Measurements from ENCODE around the gene POFUT2. TPM values are rescaled to one million over a fixed set of nuclear protein-coding genes. Genes with fewer than 3 reads are reported as not detected.

POFUT2 gene
- total RNA-seq, 8 experiments from 2014 or later, result 17.3 to 40.8 (median 25.6) TPM

- peaks cover 10% of the 10 kb centered on the region in 2 donors for H3K4me1 ChIP-seq (replicated peaks in 1 of 2)
- ATAC-seq (replicated peaks in 6 of 8), result peak; percentile 60 to 91 (median 85)
- H3K27ac ChIP-seq, result no peak overlapping the region
- in situ Hi-C loops (cut with MboI; ENCODE audit: low pct_unique_long_range_greater_than_20kb in 2 of 9, low sequenced_read_pairs in 9 of 9, unreplicated experiment in 9 of 9), result no loop called here
- H3K4me3 ChIP-seq, result no peak overlapping the region
- 21 to 100% (median 41%) methylated on average over 1 to 9 of the region's 14 CpGs; no CpG with 5 or more reads in 1 of the 10 experiments for WGBS, 10 experiments
These were observed 38.8 kb downstream of the POFUT2 start for GRCh38 chr21:45248893-45249381.

GRCh38 chr21:45248301-45248892 lies 39.3 kb downstream of the POFUT2 start:
- Histone ChIP-seq H3K4me3 (no peak overlapping the region), H3K4me1 (replicated peaks in 1 of 2) (peaks cover 10% of the 10 kb centered on the region in 2 donors), H3K27ac (no peak overlapping the region)
- 0 to 93% (median 50%) methylated on average over 1 to 10 of the region's 13 CpGs; no CpG with 5 or more reads in 2 of the 10 experiments for WGBS, 10 experiments
- ATAC-seq (replicated peaks in 6 of 8), result peak in 3 of 8 experiments; percentile 12 to 34 (median 25)
- in situ Hi-C loops (cut with MboI; ENCODE audit: low pct_unique_long_range_greater_than_20kb in 2 of 9, low sequenced_read_pairs in 9 of 9, unreplicated experiment in 9 of 9), result no loop called here

- in situ Hi-C loops (cut with MboI; ENCODE audit: low pct_unique_long_range_greater_than_20kb in 2 of 9, low sequenced_read_pairs in 9 of 9, unreplicated experiment in 9 of 9), result no loop called here
- 58 to 85% (median 69%) methylated on average over 2 to 9 of the region's 20 CpGs; no CpG with 5 or more reads in 3 of the 10 experiments for WGBS, 10 experiments
- Histone ChIP-seq H3K4me1 (replicated peaks in 1 of 2) (peaks cover 10% of the 10 kb centered on the region in 2 donors), H3K4me3 (no peak overlapping the region), H3K27ac (no peak overlapping the region)
- ATAC-seq (replicated peaks in 6 of 8), result no peak
These were observed 41.0 kb downstream of the POFUT2 start for GRCh38 chr21:45246386-45247320.

- in situ Hi-C loops (cut with MboI; ENCODE audit: low pct_unique_long_range_greater_than_20kb in 2 of 9, low sequenced_read_pairs in 9 of 9, unreplicated experiment in 9 of 9), result no loop called here
- Histone ChIP-seq H3K4me1 (replicated peaks in 1 of 2) (peaks cover 10% of the 10 kb centered on the region in 2 donors), H3K27ac (no peak overlapping the region), H3K4me3 (no peak overlapping the region)
- WGBS, 10 experiments, result 29 to 90% (median 81%) methylated on average over 2 to 4 of the region's 8 CpGs; no CpG with 5 or more reads in 5 of the 10 experiments
- ATAC-seq (replicated peaks in 6 of 8), result no peak
These were observed 42.8 kb downstream of the POFUT2 start for GRCh38 chr21:45244799-45245340.

- no peak for ATAC-seq (replicated peaks in 6 of 8)
- no peak overlapping the region for H3K27ac ChIP-seq
- no peak overlapping the region for H3K4me3 ChIP-seq
- H3K4me1 ChIP-seq (replicated peaks in 1 of 2), result peaks cover 4 to 5% of the 10 kb centered on the region in 2 donors
- 0 to 80% (median 26%) methylated on average over 1 to 3 of the region's 3 CpGs for WGBS, 10 experiments
- in situ Hi-C loops (cut with MboI; ENCODE audit: low pct_unique_long_range_greater_than_20kb in 2 of 9, low sequenced_read_pairs in 9 of 9, unreplicated experiment in 9 of 9), result no loop called here
These were observed 44.1 kb downstream of the POFUT2 start for GRCh38 chr21:45243603-45244002.

GRCh38 chr21:45241357-45241756 lies 46.3 kb downstream of the POFUT2 start:
- no peak for ATAC-seq (replicated peaks in 6 of 8)
- Histone ChIP-seq H3K4me3 (no peak overlapping the region), H3K27ac (no peak overlapping the region), H3K4me1 (replicated peaks in 1 of 2) (no peaks in the 10 kb centered on the region)
- WGBS, 10 experiments, result 33 to 83% (median 50%) methylated on average over 1 to 3 of the region's 3 CpGs; no CpG with 5 or more reads in 3 of the 10 experiments
- in situ Hi-C loops (cut with MboI; ENCODE audit: low pct_unique_long_range_greater_than_20kb in 2 of 9, low sequenced_read_pairs in 9 of 9, unreplicated experiment in 9 of 9), result no loop called here

GRCh38 chr21:45237401-45237800 lies 50.3 kb downstream of the POFUT2 start:
- ATAC-seq (replicated peaks in 6 of 8), result no peak
- Histone ChIP-seq H3K4me1 (replicated peaks in 1 of 2) (no peaks in the 10 kb centered on the region), H3K4me3 (no peak overlapping the region), H3K27ac (no peak overlapping the region)
- WGBS, 10 experiments, result 47 to 100% (median 73%) methylated on average over 1 to 7 of the region's 7 CpGs; no CpG with 5 or more reads in 2 of the 10 experiments
- in situ Hi-C loops (cut with MboI; ENCODE audit: low pct_unique_long_range_greater_than_20kb in 2 of 9, low sequenced_read_pairs in 9 of 9, unreplicated experiment in 9 of 9), result no loop called here

GRCh38 chr21:45236481-45236880 lies 51.2 kb downstream of the POFUT2 start:
- in situ Hi-C loops (cut with MboI; ENCODE audit: low pct_unique_long_range_greater_than_20kb in 2 of 9, low sequenced_read_pairs in 9 of 9, unreplicated experiment in 9 of 9), result no loop called here
- peak in 5 of 8 experiments; percentile 8 to 98 (median 26) for ATAC-seq (replicated peaks in 6 of 8)

GRCh38 chr21:45235488-45235887 lies 52.2 kb downstream of the POFUT2 start:
- 53 to 96% (median 76%) methylated on average over 4 to 6 of the region's 6 CpGs; no CpG with 5 or more reads in 3 of the 10 experiments for WGBS, 10 experiments
- in situ Hi-C loops (cut with MboI; ENCODE audit: low pct_unique_long_range_greater_than_20kb in 2 of 9, low sequenced_read_pairs in 9 of 9, unreplicated experiment in 9 of 9), result no loop called here
- H3K4me3 ChIP-seq, result no peak overlapping the region
- ATAC-seq (replicated peaks in 6 of 8), result no peak
- no peak overlapping the region for H3K27ac ChIP-seq
- no peaks in the 10 kb centered on the region for H3K4me1 ChIP-seq (replicated peaks in 1 of 2)

More at GRCh38 chr21:45236481-45236880, 51.2 kb downstream of the POFUT2 start:
- H3K27ac ChIP-seq, result no peak overlapping the region
- no peaks in the 10 kb centered on the region for H3K4me1 ChIP-seq (replicated peaks in 1 of 2)
- no peak overlapping the region for H3K4me3 ChIP-seq
- WGBS, 10 experiments, result 75 to 100% methylated on average over 1 of the region's 2 CpGs; no CpG with 5 or more reads in 8 of the 10 experiments

- no peaks in the 10 kb centered on the region for H3K4me1 ChIP-seq (replicated peaks in 1 of 2)
- peak in 1 of 8 experiments; percentile 18 for ATAC-seq (replicated peaks in 6 of 8)
- in situ Hi-C loops (cut with MboI; ENCODE audit: low pct_unique_long_range_greater_than_20kb in 2 of 9, low sequenced_read_pairs in 9 of 9, unreplicated experiment in 9 of 9), result no loop called here
- H3K4me3 ChIP-seq, result no peak overlapping the region
- WGBS, 10 experiments, result 56 to 100% (median 71%) methylated on average over 1 to 5 of the region's 8 CpGs
- H3K27ac ChIP-seq, result no peak overlapping the region
These were observed 52.7 kb downstream of the POFUT2 start for GRCh38 chr21:45234965-45235364.

GRCh38 chr21:45234127-45234526 lies 53.6 kb downstream of the POFUT2 start:
- Histone ChIP-seq H3K4me3 (no peak overlapping the region), H3K4me1 (replicated peaks in 1 of 2) (no peaks in the 10 kb centered on the region), H3K27ac (no peak overlapping the region)
- 50 to 94% (median 93%) methylated on average over 6 to 20 of the region's 28 CpGs; no CpG with 5 or more reads in 5 of the 10 experiments for WGBS, 10 experiments
- in situ Hi-C loops (cut with MboI; ENCODE audit: low pct_unique_long_range_greater_than_20kb in 2 of 9, low sequenced_read_pairs in 9 of 9, unreplicated experiment in 9 of 9), result no loop called here
- no peak for ATAC-seq (replicated peaks in 6 of 8)

GRCh38 chr21:45231705-45232104 lies 56.0 kb downstream of the POFUT2 start:
- in situ Hi-C loops (cut with MboI; ENCODE audit: low pct_unique_long_range_greater_than_20kb in 2 of 9, low sequenced_read_pairs in 9 of 9, unreplicated experiment in 9 of 9), result no loop called here
- 28 to 100% (median 80%) methylated on average over 1 to 3 of the region's 3 CpGs; no CpG with 5 or more reads in 1 of the 10 experiments for WGBS, 10 experiments
- H3K4me3 ChIP-seq, result no peak overlapping the region
- no peaks in the 10 kb centered on the region for H3K4me1 ChIP-seq (replicated peaks in 1 of 2)
- peak in 3 of 8 experiments; percentile 6 to 97 (median 45) for ATAC-seq (replicated peaks in 6 of 8)
- H3K27ac ChIP-seq, result no peak overlapping the region

Data from motor neuron (in vitro differentiated cells).